HEK293 (cell line): ENCODE results near the gene STRA6.

Source experiments
- CTCF ChIA-PET: fragments of 350-600 bp; formaldehyde crosslinking; extraction: SDS; loops from one replicate; lab custom pipeline; 2021; ENCODE audit warnings: antibody characterized with exemption; lab: Yijun Ruan, JAX
- POLR2A ChIA-PET: fragments of 300-600 bp; formaldehyde crosslinking; extraction: SDS; loops from one replicate; lab custom pipeline; 2020; ENCODE audit warnings: antibody characterized with exemption, inconsistent platforms; lab: Yijun Ruan, JAX
- H3K27ac ChIP-seq: fragments of 200-500 bp; sonication (Bioruptor generic); 2 replicates; pipeline ENCODE4 v1.5.1; 2014; ENCODE audit warnings: low read depth, low read length, control low read depth, inconsistent platforms; ENCODE audit errors: extremely low read depth
- H3K36me3 ChIP-seq, 2 experiments: fragments of 200-500 bp in 1 of 2; sonication (Bioruptor generic) in 1 of 2; 1 replicate in 1 of 2; 2 replicates in 1 of 2; pipeline ENCODE4 v1.5.1; 2014 to 2017; ENCODE audit warnings: inconsistent platforms in 2 of 2, low read length in 2 of 2; ENCODE audit not compliant: control insufficient read depth in 2 of 2, insufficient read depth in 1 of 2
- H3K4me1 ChIP-seq: fragments of 200-500 bp; sonication (Bioruptor generic); 2 replicates; pipeline ENCODE4 v1.5.1; 2014; ENCODE audit warnings: mild to moderate bottlenecking, low read length, inconsistent platforms; ENCODE audit not compliant: control insufficient read depth, insufficient read depth
- H3K4me3 ChIP-seq: 2 replicates; pipeline ENCODE4 v1.5.1; 2011; ENCODE audit warnings: low read depth, mild to moderate bottlenecking, control low read depth, low read length, moderate library complexity
- H3K9me3 ChIP-seq: fragments of 200-500 bp; sonication (Bioruptor generic); 2 replicates; pipeline ENCODE4 v1.5.1; 2014; ENCODE audit warnings: low read depth, low read length, inconsistent platforms; ENCODE audit not compliant: control insufficient read depth, insufficient read depth
- CTCF ChIP-seq: fragments of 450-650 bp; formaldehyde crosslinking; IDR thresholded peaks from 2 replicates; pipeline ENCODE4 v1.5.1; 2016; ENCODE audit warnings: missing biosample characterization, missing genetic modification characterization
- KLF8 ChIP-seq: fragments of 450-650 bp; formaldehyde crosslinking; IDR thresholded peaks from 2 replicates; pipeline ENCODE4 v1.5.1; 2016; ENCODE audit warnings: missing biosample characterization, missing genetic modification characterization
- KLF9 ChIP-seq: fragments of 450-650 bp; formaldehyde crosslinking; IDR thresholded peaks from 2 replicates; pipeline ENCODE4 v1.5.1; 2016; ENCODE audit warnings: missing biosample characterization, missing genetic modification characterization, low read depth
- PRDM1 ChIP-seq: fragments of 450-650 bp; formaldehyde crosslinking; IDR thresholded peaks from 2 replicates; pipeline ENCODE4; 2016; ENCODE audit warnings: missing biosample characterization, missing genetic modification characterization
- PRDM6 ChIP-seq: fragments of 450-650 bp; formaldehyde crosslinking; IDR thresholded peaks from 2 replicates; pipeline ENCODE4 v1.5.1; 2017; ENCODE audit warnings: missing biosample characterization, missing genetic modification characterization
- SALL2 ChIP-seq: fragments of 450-650 bp; formaldehyde crosslinking; IDR thresholded peaks from 2 replicates; pipeline ENCODE4 v1.5.0; 2017; ENCODE audit warnings: missing biosample characterization, mild to moderate bottlenecking, missing genetic modification characterization, borderline replicate concordance
- SP3 ChIP-seq: fragments of 450-650 bp; formaldehyde crosslinking; IDR thresholded peaks from 2 replicates; pipeline ENCODE4 v1.5.1; 2016; ENCODE audit warnings: missing biosample characterization, missing genetic modification characterization
- ZBTB21 ChIP-seq: fragments of 450-650 bp; formaldehyde crosslinking; IDR thresholded peaks from 2 replicates; pipeline ENCODE4 v1.5.1; 2017; ENCODE audit warnings: missing biosample characterization, missing genetic modification characterization
- ZEB2 ChIP-seq: fragments of 450-650 bp; formaldehyde crosslinking; IDR thresholded peaks from 2 replicates; pipeline ENCODE4 v1.5.1; 2016; ENCODE audit warnings: missing biosample characterization, missing genetic modification characterization
- ZFHX2 ChIP-seq: fragments of 450-650 bp; formaldehyde crosslinking; conservative IDR thresholded peaks from 2 replicates; pipeline ENCODE4 v1.5.1; 2016; ENCODE audit warnings: missing biosample characterization, missing genetic modification characterization
- ZNF133 ChIP-seq: fragments of 450-650 bp; formaldehyde crosslinking; IDR thresholded peaks from 2 replicates; pipeline ENCODE4 v1.5.1; 2016; ENCODE audit warnings: missing biosample characterization, missing genetic modification characterization
- ZNF518A ChIP-seq: fragments of 450-650 bp; formaldehyde crosslinking; conservative IDR thresholded peaks from 2 replicates; pipeline ENCODE4 v1.5.1; 2016; ENCODE audit warnings: low read depth, missing biosample characterization, missing genetic modification characterization
- ZNF555 ChIP-seq: fragments of 450-650 bp; formaldehyde crosslinking; conservative IDR thresholded peaks from 2 replicates; pipeline ENCODE4 v1.5.1; 2017; ENCODE audit warnings: missing biosample characterization, mild to moderate bottlenecking, missing genetic modification characterization, inconsistent platforms
- ZNF571 ChIP-seq: fragments of 450-650 bp; formaldehyde crosslinking; IDR thresholded peaks from 2 replicates; pipeline ENCODE4 v1.5.0; 2017; ENCODE audit warnings: missing biosample characterization, missing genetic modification characterization
- ZNF704 ChIP-seq: fragments of 450-650 bp; formaldehyde crosslinking; IDR thresholded peaks from 2 replicates; pipeline ENCODE4 v1.5.1; 2016; ENCODE audit warnings: missing biosample characterization, missing genetic modification characterization
- ZSCAN16 ChIP-seq: fragments of 450-650 bp; formaldehyde crosslinking; IDR thresholded peaks from 2 replicates; pipeline ENCODE4 v1.5.1; 2016; ENCODE audit warnings: missing biosample characterization, missing genetic modification characterization

STRA6 gene

GRCh38 chr15:74136814-74137536 lies 65.6 kb downstream of the STRA6 start (continued):
- TF ChIP-seq ZFHX2 (tag by site-specific recombination), result no peak; the same call in 1 of the 2 replicates
- TF ChIP-seq PRDM1 (tag by site-specific recombination), result no peak
- TF ChIP-seq ZNF518A (tag by site-specific recombination), result no peak
- TF ChIP-seq CTCF, result no peak
- no peak for TF ChIP-seq ZSCAN16 (tag by site-specific recombination)
- no peak for TF ChIP-seq PRDM6
- no peak for TF ChIP-seq ZNF555 (tag by site-specific recombination)
- no peak for TF ChIP-seq SALL2 (tag by site-specific recombination)
- TF ChIP-seq KLF8, result no peak
- no peak for TF ChIP-seq KLF9 (tag by site-specific recombination)
- TF ChIP-seq ZNF571 (tag by site-specific recombination), result no peak
- no peak for TF ChIP-seq ZNF704 (tag by site-specific recombination)

GRCh38 chr15:74136540-74136813 lies 66.1 kb downstream of the STRA6 start:
- peaks cover 4% of the 10 kb centered on the region for H3K4me1 ChIP-seq
- TF ChIP-seq SP3, result 0 out of 2 replicates have a peak, but pooled peaks have one; percentile 1
- TF ChIP-seq ZNF133, result no peak
- TF ChIP-seq ZBTB21 (tag by site-specific recombination), result no peak
- TF ChIP-seq ZEB2 (tag by site-specific recombination), result no peak
- TF ChIP-seq, all 188 proteins: peak for 1
- H3K9me3 ChIP-seq, result no peaks in the 10 kb centered on the region
- ChIA-PET POLR2A (interaction anchor here (0.9 to 1.6 kb wide), 2 partner anchors 57 to 92 kb away, joined by 3 to 4 read pairs; no protein-coding TSS in a partner anchor), CTCF (interaction anchor here (0.6 to 1.3 kb wide), 4 partner anchors 9 to 194 kb away, joined by 3 to 4 read pairs (median 4); no protein-coding TSS in a partner anchor)
- no peaks in the 10 kb centered on the region for H3K36me3 ChIP-seq
- H3K4me3 ChIP-seq, result peak overlapping the region; percentile 2
- peak overlapping the region; percentile 74 for H3K27ac ChIP-seq
